Testis (tissue), 2 donors: Measurements from ENCODE around the gene CCSER1.

Experiments used
- POLR2A ChIP-seq: fragments of 450-650 bp; IDR thresholded peaks from one replicate; pipeline ENCODE4 v1.6.1; 2017; ENCODE audit warnings: antibody characterized with exemption, mild to moderate bottlenecking, moderate library complexity
- TF ChIP-seq, protein P1 (sequence below), 3 experiments: fragments of 450-650 bp in 2 of 3; fragments of 200-600 bp in 1 of 3; sonication (generic) in 1 of 3; IDR thresholded peaks; one replicate each; pipeline ENCODE4 v1.5.1; 2016 to 2019; ENCODE audit warnings: antibody characterized with exemption in 3 of 3, mild to moderate bottlenecking in 2 of 3, moderate library complexity in 1 of 3

DNA sequence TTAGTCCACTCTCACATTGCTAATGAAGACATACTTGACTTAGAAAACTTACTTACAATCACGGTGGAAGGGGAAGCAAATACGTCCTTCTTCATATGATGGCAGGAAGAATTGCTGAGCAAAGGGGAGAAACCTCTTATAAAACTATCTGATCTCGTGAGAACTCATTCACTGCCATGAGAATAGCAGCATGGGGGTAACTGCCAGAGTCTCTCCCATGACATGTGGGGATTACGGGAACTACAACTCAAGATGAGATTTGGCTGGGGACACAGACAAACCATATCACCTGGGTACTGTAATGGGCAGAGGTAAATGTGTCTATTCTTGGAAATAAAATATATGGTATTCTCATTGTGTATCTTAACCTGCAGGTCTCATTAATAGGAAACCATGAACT is 1464.9 kb downstream of the CCSER1 start:
- TF ChIP-seq, protein P1, sequence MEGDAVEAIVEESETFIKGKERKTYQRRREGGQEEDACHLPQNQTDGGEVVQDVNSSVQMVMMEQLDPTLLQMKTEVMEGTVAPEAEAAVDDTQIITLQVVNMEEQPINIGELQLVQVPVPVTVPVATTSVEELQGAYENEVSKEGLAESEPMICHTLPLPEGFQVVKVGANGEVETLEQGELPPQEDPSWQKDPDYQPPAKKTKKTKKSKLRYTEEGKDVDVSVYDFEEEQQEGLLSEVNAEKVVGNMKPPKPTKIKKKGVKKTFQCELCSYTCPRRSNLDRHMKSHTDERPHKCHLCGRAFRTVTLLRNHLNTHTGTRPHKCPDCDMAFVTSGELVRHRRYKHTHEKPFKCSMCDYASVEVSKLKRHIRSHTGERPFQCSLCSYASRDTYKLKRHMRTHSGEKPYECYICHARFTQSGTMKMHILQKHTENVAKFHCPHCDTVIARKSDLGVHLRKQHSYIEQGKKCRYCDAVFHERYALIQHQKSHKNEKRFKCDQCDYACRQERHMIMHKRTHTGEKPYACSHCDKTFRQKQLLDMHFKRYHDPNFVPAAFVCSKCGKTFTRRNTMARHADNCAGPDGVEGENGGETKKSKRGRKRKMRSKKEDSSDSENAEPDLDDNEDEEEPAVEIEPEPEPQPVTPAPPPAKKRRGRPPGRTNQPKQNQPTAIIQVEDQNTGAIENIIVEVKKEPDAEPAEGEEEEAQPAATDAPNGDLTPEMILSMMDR (IDR thresholded peaks at IDR 0.05) = no peak
- no peak for TF ChIP-seq POLR2A
